ENCODE results near the gene LSM7. TPM values are rescaled to one million over a fixed set of nuclear protein-coding genes. Genes with fewer than 3 reads are reported as not detected.

The LSM7 gene
- polyA plus RNA-seq, 3 donors: 98.6 to 312 (median 132) TPM

DNA sequence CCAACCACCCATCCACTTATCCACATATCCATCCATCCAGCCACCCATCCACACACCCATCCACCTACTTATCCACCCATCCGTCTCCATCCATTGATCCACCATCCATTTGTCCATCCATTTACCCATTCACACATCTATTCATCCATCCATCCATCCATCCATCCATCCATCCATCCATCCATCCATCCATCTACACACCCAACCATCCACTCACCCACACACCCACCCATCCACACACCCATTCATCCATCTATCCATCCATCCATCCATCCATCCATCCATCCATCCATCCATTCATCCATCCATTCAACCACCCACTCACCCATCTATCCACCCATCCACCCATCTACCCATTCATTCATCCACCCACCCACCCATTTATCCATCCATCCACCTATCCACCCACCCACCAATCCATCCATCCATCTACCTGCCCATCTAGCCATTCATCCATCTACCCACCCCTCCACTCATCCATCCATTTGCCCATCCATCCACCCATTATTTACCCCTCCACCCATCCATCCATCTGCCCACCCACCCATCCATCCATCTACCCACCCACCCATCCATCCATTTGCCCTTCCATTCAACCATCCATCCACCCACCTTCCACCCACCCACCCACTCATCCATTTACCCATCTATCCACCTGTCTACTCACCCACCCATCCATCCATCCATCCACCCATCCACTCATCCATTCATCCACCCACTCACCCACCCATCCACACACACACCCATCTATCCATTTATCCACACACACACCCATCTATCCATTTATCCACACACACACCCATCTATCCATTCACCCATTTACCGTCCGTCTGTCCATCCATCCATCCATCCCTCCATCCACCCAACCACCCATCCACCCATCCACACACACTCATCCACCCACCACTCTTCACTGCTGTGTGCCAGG, 29.2 kb upstream of the LSM7 start:
- Mint-ChIP-seq H3K36me3 (peaks cover 0 to 11% of the 10 kb centered on the region in 2 donors), H3K4me3 (no peak overlapping the region), H3K27ac (no peak overlapping the region), H3K9me3 (peaks cover 0 to 5% (median 0%) of the 10 kb centered on the region in 7 donors), H3K27me3 (ENCODE audit: low read depth in 3 of 3) (peaks cover 23 to 27% (median 24%) of the 10 kb centered on the region in 3 donors), H3K4me1 (no peaks in the 10 kb centered on the region)
- 100% methylated on average over 3 of the region's 3 CpGs for WGBS (ENCODE audit: insufficient coverage)
- Histone ChIP-seq H3K27me3 (ENCODE audit: control insufficient read depth in 2 of 2, insufficient read depth in 2 of 2, low read length in 2 of 2) (peaks cover 2 to 33% of the 10 kb centered on the region in 2 donors), H3K9ac (ENCODE audit: insufficient read depth, low read length, poor library complexity, severe bottlenecking) (no peak overlapping the region), H3K27ac (ENCODE audit: low read depth in 1 of 2, low read length in 2 of 2) (no peak overlapping the region), H3K4me3 (replicated peaks in 1 of 3; ENCODE audit: low read depth in 2 of 3, low read length in 3 of 3) (no peak overlapping the region), H2AFZ (ENCODE audit: insufficient read depth, low read depth, low read length, poor library complexity, severe bottlenecking) (no peak overlapping the region), H3K36me3 (replicated peaks in 1 of 2; ENCODE audit: control insufficient read depth in 1 of 2, insufficient read depth in 2 of 2, low read length in 2 of 2) (peaks cover 4 to 14% of the 10 kb centered on the region in 2 donors), H3K4me1 (ENCODE audit: control insufficient read depth in 1 of 2, insufficient read depth in 2 of 2, low read length in 2 of 2) (no peaks in the 10 kb centered on the region), H3K9me3 (replicated peaks in 1 of 2; ENCODE audit: control insufficient read depth in 1 of 2, insufficient read depth in 1 of 2, low read length in 2 of 2) (no peaks in the 10 kb centered on the region), H4K20me1 (ENCODE audit: insufficient read depth, low read length) (no peaks in the 10 kb centered on the region), H3K79me2 (ENCODE audit: insufficient read depth, low read length) (no peaks in the 10 kb centered on the region), H3K4me2 (replicated peaks; ENCODE audit: extremely low read depth, low read length, poor library complexity, severe bottlenecking) (no peak overlapping the region)
- TF ChIP-seq, protein P1, sequence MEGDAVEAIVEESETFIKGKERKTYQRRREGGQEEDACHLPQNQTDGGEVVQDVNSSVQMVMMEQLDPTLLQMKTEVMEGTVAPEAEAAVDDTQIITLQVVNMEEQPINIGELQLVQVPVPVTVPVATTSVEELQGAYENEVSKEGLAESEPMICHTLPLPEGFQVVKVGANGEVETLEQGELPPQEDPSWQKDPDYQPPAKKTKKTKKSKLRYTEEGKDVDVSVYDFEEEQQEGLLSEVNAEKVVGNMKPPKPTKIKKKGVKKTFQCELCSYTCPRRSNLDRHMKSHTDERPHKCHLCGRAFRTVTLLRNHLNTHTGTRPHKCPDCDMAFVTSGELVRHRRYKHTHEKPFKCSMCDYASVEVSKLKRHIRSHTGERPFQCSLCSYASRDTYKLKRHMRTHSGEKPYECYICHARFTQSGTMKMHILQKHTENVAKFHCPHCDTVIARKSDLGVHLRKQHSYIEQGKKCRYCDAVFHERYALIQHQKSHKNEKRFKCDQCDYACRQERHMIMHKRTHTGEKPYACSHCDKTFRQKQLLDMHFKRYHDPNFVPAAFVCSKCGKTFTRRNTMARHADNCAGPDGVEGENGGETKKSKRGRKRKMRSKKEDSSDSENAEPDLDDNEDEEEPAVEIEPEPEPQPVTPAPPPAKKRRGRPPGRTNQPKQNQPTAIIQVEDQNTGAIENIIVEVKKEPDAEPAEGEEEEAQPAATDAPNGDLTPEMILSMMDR (IDR thresholded peaks at IDR 0.05): no peak
- intact Hi-C loops (cut with micrococcal nuclease): no loop called here
- no peak for DNase-seq

DNA sequence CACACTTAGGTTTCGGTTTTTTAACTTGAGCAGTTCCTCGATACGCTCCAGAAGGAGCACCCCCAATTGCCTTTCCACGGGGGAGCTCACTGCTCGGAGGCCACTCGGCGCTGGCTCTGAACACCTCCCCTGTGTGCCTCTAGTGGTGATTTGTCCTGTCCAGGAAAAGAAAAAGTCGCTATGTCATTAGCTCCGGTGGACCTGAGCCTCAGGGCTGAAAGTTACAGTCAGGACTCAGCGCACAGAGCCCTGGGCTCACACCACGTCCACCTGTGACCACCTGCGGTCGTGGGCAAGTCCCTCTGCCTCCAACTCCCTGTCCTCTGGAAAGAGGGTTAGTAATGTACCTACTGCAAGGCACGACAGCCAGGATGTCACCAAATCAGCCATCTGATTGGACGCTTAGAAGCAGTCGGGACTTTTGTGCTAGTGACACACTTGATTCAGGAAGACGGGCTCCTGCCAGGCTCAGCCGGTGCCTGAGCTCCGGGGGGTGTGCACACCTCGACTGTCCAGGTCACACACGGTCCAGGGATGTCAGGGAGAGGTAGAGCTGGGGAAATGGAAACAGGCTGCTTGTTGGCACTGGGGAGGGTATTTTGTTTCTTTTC, 27.8 kb upstream of the LSM7 start:
- peaks cover 4 to 14% of the 10 kb centered on the region in 2 donors for H3K36me3 ChIP-seq (replicated peaks in 1 of 2; ENCODE audit: control insufficient read depth in 1 of 2, insufficient read depth in 2 of 2, low read length in 2 of 2)
- intact Hi-C loops (cut with micrococcal nuclease): no loop called here
- no peak overlapping the region for H3K9ac ChIP-seq (ENCODE audit: insufficient read depth, low read length, poor library complexity, severe bottlenecking)
- H3K9me3 ChIP-seq (replicated peaks in 1 of 2; ENCODE audit: control insufficient read depth in 1 of 2, insufficient read depth in 1 of 2, low read length in 2 of 2): no peaks in the 10 kb centered on the region
- Mint-ChIP-seq H3K4me1 (no peaks in the 10 kb centered on the region), H3K27ac (no peak overlapping the region), H3K9me3 (peaks cover 0 to 5% (median 0%) of the 10 kb centered on the region in 7 donors), H3K36me3 (peaks cover 0 to 13% of the 10 kb centered on the region in 2 donors), H3K4me3 (no peak overlapping the region), H3K27me3 (ENCODE audit: low read depth in 3 of 3) (peaks cover 23 to 29% (median 24%) of the 10 kb centered on the region in 3 donors)
- H3K4me1 ChIP-seq (ENCODE audit: control insufficient read depth in 1 of 2, insufficient read depth in 2 of 2, low read length in 2 of 2): no peaks in the 10 kb centered on the region
- H4K20me1 ChIP-seq (ENCODE audit: insufficient read depth, low read length): no peaks in the 10 kb centered on the region
- TF ChIP-seq, protein P1 (IDR thresholded peaks at IDR 0.05): no peak
- no peak overlapping the region for H3K4me3 ChIP-seq (replicated peaks in 1 of 3; ENCODE audit: low read depth in 2 of 3, low read length in 3 of 3)
- H3K4me2 ChIP-seq (replicated peaks; ENCODE audit: extremely low read depth, low read length, poor library complexity, severe bottlenecking): no peak overlapping the region
- DNase-seq: no peak
- no peak overlapping the region for H3K27ac ChIP-seq (ENCODE audit: low read depth in 1 of 2, low read length in 2 of 2)
- H3K79me2 ChIP-seq (ENCODE audit: insufficient read depth, low read length): no peaks in the 10 kb centered on the region
- WGBS (ENCODE audit: insufficient coverage): 92% methylated on average over 20 of the region's 21 CpGs
- no peak overlapping the region for H2AFZ ChIP-seq (ENCODE audit: insufficient read depth, low read depth, low read length, poor library complexity, severe bottlenecking)
- peaks cover 2 to 26% of the 10 kb centered on the region in 2 donors for H3K27me3 ChIP-seq (ENCODE audit: control insufficient read depth in 2 of 2, insufficient read depth in 2 of 2, low read length in 2 of 2)

Measured in CD14-positive monocyte (primary cell).